ENCODE data around the gene NOTO. TPM values are rescaled to one million over a fixed set of nuclear protein-coding genes. Genes with fewer than 3 reads are reported as not detected.

Gene NOTO
- total and polyA plus RNA-seq, 10 of the 15 experiments (the other 5 are each of a cell fraction or from before 2014, with no cell fraction given) = not detected

GRCh38 chr2:73217160-73217559 lies 14.8 kb downstream of the NOTO start:
- ChIA-PET CTCF (interaction anchor here (1.8 kb wide), 1 partner anchor 16 kb away, joined by 7 read pairs; the partner anchor contains the start of genes CCT7 and PRADC1), POLR2A (interaction anchor here (1.0 kb wide), 1 partner anchor 17 kb away, joined by 3 read pairs; the partner anchor contains the start of gene CCT7)

More at GRCh38 chr2:73217160-73217559, 14.8 kb downstream of the NOTO start:
- ChIA-PET SMC1A (ENCODE audit: uncharacterized antibody, unreplicated experiment) (interaction anchor here (1.9 kb wide), 1 partner anchor 16 kb away, joined by 4 read pairs; the partner anchor contains the start of gene PRADC1), RAD21 (ENCODE audit: unreplicated experiment) (no interaction called here)
- Histone ChIP-seq H3K4me3 (no peak overlapping the region), H3K9me3 (replicated peaks; ENCODE audit: control insufficient read depth, insufficient read depth, low read length) (no peaks in the 10 kb centered on the region), H3K36me3 (ENCODE audit: control insufficient read depth in 2 of 2, insufficient read depth in 2 of 2, low read length in 1 of 2) (peaks cover 3 to 9% of the 10 kb centered on the region in 2 experiments; a peak in 2 of 4 replicates), H3K27ac (ENCODE audit: control insufficient read depth, insufficient read depth) (no peak overlapping the region), H3K9ac (ENCODE audit: control insufficient read depth, insufficient read depth, low read length) (no peak overlapping the region), H3K4me2 (ENCODE audit: control insufficient read depth, insufficient read depth) (no peak overlapping the region), H4K20me1 (ENCODE audit: control insufficient read depth, insufficient read depth) (no peaks in the 10 kb centered on the region), H2AFZ (ENCODE audit: control insufficient read depth, low read depth, low read length) (no peak overlapping the region), H3K79me2 (ENCODE audit: control insufficient read depth, insufficient read depth, low read length) (peaks cover 16% of the 10 kb centered on the region), H3K4me1 (ENCODE audit: control insufficient read depth, insufficient read depth, low read length) (peaks cover 8% of the 10 kb centered on the region), H3K27me3 (replicated peaks in 1 of 2; ENCODE audit: control insufficient read depth in 2 of 2, insufficient read depth in 2 of 2, low read length in 1 of 2) (no peaks in the 10 kb centered on the region)
- DNase-seq (ENCODE audit: low read depth, low spot score) (no peak), FAIRE-seq (no peak), ATAC-seq (no peak)
- in situ Hi-C loops (cut with MboI) = no loop called here
- 92% methylated on average over 5 of the region's 5 CpGs for WGBS (ENCODE audit: insufficient coverage, insufficient replicate concordance, low lambda C conversion rate, missing lambda C conversion rate)
- TF ChIP-seq IRF5 (IDR thresholded peaks at IDR 0.05; ENCODE audit: borderline replicate concordance) (no peak), YBX1 (IDR thresholded peaks at IDR 0.05) (no peak), HDGF (IDR thresholded peaks at IDR 0.05) (no peak), TAF1 (IDR thresholded peaks at IDR 0.05; ENCODE audit: borderline replicate concordance, low read depth, low read length) (no peak), CUX1 (IDR thresholded peaks at IDR 0.05; ENCODE audit: insufficient replicate concordance, low read depth, low read length) (no peak), GATAD2B (conservative IDR thresholded peaks at IDR 0.05; ENCODE audit: low read depth) (no peak), ZNF217 (IDR thresholded peaks at IDR 0.05) (no peak), IRF3 (IDR thresholded peaks at IDR 0.05) (no peak), CEBPZ (IDR thresholded peaks at IDR 0.05; ENCODE audit: low read depth, low read length) (no peak), MTA3 (IDR thresholded peaks at IDR 0.05; ENCODE audit: borderline replicate concordance, low read length) (no peak), SMC3 (IDR thresholded peaks at IDR 0.05; ENCODE audit: borderline replicate concordance, low read length) (no peak), SMAD5 (IDR thresholded peaks at IDR 0.05; ENCODE audit: low read depth) (no peak), SUPT20H (IDR thresholded peaks at IDR 0.05; ENCODE audit: borderline replicate concordance, control insufficient read depth, low read depth, low read length) (no peak)
- intact Hi-C loops (cut with micrococcal nuclease; ENCODE audit: unreplicated experiment) = no loop called here
- no TSS peak for BruUV-seq (replicated peaks)

All from GM12878 (cell line).